ENCODE data around the gene CCDC197. TPM values are rescaled to one million over a fixed set of nuclear protein-coding genes. Genes with fewer than 3 reads are reported as not detected.
A peak's percentile ranks its signal among the peaks of the same experiment; 100 is the strongest.

CCDC197 gene
- total and polyA plus RNA-seq, 8 donors, result not detected

GRCh38 chr14:93954900-93955849 is 41.9 kb upstream of the CCDC197 start:
- Histone ChIP-seq H3K36me3 (peaks cover 0 to 12% (median 5%) of the 10 kb centered on the region in 4 donors), H3K9me3 (no peaks in the 10 kb centered on the region), H3K4me3 (peak overlapping the region in 2 of 4 donors; percentile 3 to 24), H3K4me1 (peaks cover 41 to 87% (median 64%) of the 10 kb centered on the region in 4 donors), H3K27me3 (no peaks in the 10 kb centered on the region), H3K27ac (peak overlapping the region; percentile 39 to 80 (median 69))
- WGBS, 5 donors, result 47 to 58% (median 52%) methylated on average over 13 to 19 of the region's 19 CpGs
- intact Hi-C loops (cut with DNase I; ENCODE audit: low total_unique reads), result no loop called here
- no peak for TF ChIP-seq EP300 (IDR thresholded peaks at IDR 0.05)
- peak in 1 of 3 donors; percentile 22 for TF ChIP-seq POLR2AphosphoS5 (IDR thresholded peaks at IDR 0.05)
- peak in 1 of 2 donors; percentile 60 for DNase-seq

GRCh38 chr14:93955850-93956481 is 41.1 kb upstream of the CCDC197 start:
- Histone ChIP-seq H3K4me1 (peaks cover 42 to 87% (median 68%) of the 10 kb centered on the region in 4 donors), H3K9me3 (no peaks in the 10 kb centered on the region), H3K27ac (peak overlapping the region in 4 of 5 donors; percentile 69 to 80 (median 74)), H3K36me3 (peaks cover 0 to 4% (median 1%) of the 10 kb centered on the region in 4 donors), H3K4me3 (peak overlapping the region in 1 of 4 donors; percentile 24), H3K27me3 (no peaks in the 10 kb centered on the region)
- TF ChIP-seq CTCF (IDR thresholded peaks at IDR 0.05) (no peak), POLR2AphosphoS5 (IDR thresholded peaks at IDR 0.05) (no peak), EP300 (IDR thresholded peaks at IDR 0.05) (no peak), POLR2A (IDR thresholded peaks at IDR 0.05) (no peak)
- DNase-seq, result no peak
- intact Hi-C loops (cut with DNase I; ENCODE audit: low total_unique reads), result no loop called here
- WGBS, 5 donors, result 24 to 46% (median 29%) methylated on average over 7 to 8 of the region's 8 CpGs

- TF ChIP-seq EP300 (IDR thresholded peaks at IDR 0.05), result no peak
- TF ChIP-seq POLR2AphosphoS5 (IDR thresholded peaks at IDR 0.05), result no peak
- TF ChIP-seq CTCF (IDR thresholded peaks at IDR 0.05), result no peak
- TF ChIP-seq POLR2A (IDR thresholded peaks at IDR 0.05), result no peak
- intact Hi-C loops (cut with DNase I; ENCODE audit: low total_unique reads), result no loop called here
- H3K9me3 ChIP-seq, result no peaks in the 10 kb centered on the region
- DNase-seq, result peak in 1 of 2 donors; percentile 50
- H3K27me3 ChIP-seq, result no peaks in the 10 kb centered on the region
- peaks cover 42 to 86% (median 67%) of the 10 kb centered on the region in 4 donors for H3K4me1 ChIP-seq
- no peaks in the 10 kb centered on the region for H3K36me3 ChIP-seq
- peak overlapping the region in 1 of 4 donors; percentile 19 for H3K4me3 ChIP-seq
- WGBS, 5 donors, result 55 to 73% (median 65%) methylated on average over 14 of the region's 14 CpGs
- peak overlapping the region in 4 of 5 donors; percentile 62 to 78 (median 70) for H3K27ac ChIP-seq
These were observed 40.4 kb upstream of the CCDC197 start for GRCh38 chr14:93956514-93957332.

- H3K27ac ChIP-seq, result peak overlapping the region in 4 of 5 donors; percentile 62 to 78 (median 70)
- DNase-seq, result no peak
- WGBS, 5 donors, result 52 to 92% (median 86%) methylated on average over 7 of the region's 7 CpGs
- peaks cover 42 to 82% (median 66%) of the 10 kb centered on the region in 4 donors for H3K4me1 ChIP-seq
- H3K27me3 ChIP-seq, result no peaks in the 10 kb centered on the region
- TF ChIP-seq CTCF (IDR thresholded peaks at IDR 0.05) (no peak), POLR2A (IDR thresholded peaks at IDR 0.05) (no peak), POLR2AphosphoS5 (IDR thresholded peaks at IDR 0.05) (no peak), EP300 (IDR thresholded peaks at IDR 0.05) (no peak)
- no peak overlapping the region for H3K4me3 ChIP-seq
- H3K36me3 ChIP-seq, result no peaks in the 10 kb centered on the region
- no peaks in the 10 kb centered on the region for H3K9me3 ChIP-seq
- intact Hi-C loops (cut with DNase I; ENCODE audit: low total_unique reads), result no loop called here
These were observed 39.8 kb upstream of the CCDC197 start for GRCh38 chr14:93957333-93957710.

Data from stomach (tissue), 9 donors.